ENCODE data around the gene ALAD.

The ALAD gene

DNA sequence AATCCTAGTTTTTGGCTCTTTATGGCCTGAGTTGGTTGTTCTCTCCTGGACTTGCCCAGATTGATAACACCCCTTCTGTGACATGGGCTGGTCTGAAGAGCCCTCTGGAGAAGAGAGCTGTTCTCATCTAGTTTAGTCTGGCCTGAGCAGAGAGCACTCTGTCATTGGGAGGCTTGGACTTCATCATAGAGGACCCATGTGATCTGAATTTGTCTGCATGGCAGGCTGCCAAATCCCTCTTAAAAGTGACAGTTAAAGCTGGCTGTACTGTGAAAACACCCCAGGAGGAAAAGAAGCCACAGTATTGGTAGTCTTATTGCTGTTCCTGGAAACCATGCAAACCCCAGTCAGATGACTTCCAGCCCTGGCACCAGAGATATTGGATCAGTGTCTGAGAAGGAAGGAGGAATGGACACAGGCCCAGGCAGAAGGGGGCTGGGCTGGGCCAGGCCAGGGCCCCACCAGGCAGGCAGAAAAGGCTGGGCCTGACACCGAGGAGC is 57.3 kb downstream of the ALAD start:
- no peak for DNase-seq

GRCh38 chr9:113341712-113342410 is 59.2 kb downstream of the ALAD start:
- DNase-seq, result no peak

DNA sequence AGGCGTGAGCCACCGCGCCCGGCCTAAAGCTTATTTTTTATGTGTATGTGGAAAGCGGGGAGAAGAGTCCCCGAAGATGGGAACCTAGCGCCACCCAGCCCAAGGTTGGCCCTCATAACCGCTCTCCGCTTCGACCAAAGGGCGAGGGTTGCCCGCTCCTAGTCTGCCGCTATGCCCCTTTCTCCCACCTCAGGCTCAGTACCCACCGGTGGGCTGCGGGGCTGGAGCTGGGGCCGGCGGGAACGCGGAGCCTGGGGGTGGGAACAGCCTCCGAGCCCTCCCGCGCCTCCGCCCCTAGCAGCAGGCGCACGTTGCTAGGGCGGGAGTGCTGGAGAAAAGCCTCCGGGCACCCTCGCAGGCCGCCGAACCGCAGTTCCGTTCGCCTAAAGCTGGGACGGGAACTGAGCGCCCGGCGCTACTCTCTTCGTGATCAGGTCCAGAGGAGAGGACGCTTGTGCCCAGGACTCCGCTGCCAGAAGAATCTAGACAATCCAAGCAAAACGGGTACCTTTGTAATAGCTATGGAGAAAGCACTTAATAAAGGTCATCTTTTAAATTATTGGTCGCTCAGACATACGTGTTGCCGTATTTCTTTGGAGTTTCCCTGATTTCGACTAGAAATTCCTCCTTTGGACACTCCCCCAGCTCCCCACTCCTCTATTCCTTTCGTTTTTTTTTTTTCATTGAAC is 60.9 kb downstream of the ALAD start, which contains the start of gene WDR31:
Gene WDR31 (minus strand): TSS at position 265 of the 689 bp plus-strand sequence. CDS start 8,253 bp downstream, outside the sequence.
- peak; percentile 61 for DNase-seq

GRCh38 chr9:113337714-113338113 is 63.4 kb downstream of the ALAD start:
- no peak for DNase-seq
